ENCODE measurements around the gene MAP3K13.
A peak's percentile ranks its signal among the peaks of the same experiment; 100 is the strongest.
"Not testable (repeated sequence)": the region's sequence is repeated elsewhere in the genome, so short reads cannot be mapped to it uniquely, and the experiment has no call there.

Gene MAP3K13

DNA sequence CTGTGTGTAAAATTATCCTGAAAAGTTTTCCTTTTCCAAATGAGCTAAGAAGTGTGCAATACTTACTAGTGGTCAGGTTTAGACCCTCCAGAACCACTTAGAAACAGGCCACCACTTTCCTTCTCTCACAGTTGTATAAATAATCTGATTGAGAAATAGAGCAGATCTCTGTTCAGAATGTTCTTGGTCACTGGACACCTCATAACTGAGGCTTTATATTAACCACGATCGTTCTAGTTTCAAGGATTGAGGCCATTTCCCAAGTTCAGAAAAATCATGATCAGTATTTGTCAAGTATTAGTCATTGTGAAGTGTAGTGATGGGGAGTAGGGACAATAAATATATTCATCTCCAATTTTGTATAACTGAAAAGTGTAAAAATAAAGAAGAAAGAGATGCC lies 1.0 kb upstream of the MAP3K13 start:
- no peak overlapping the region for H3K27ac ChIP-seq (ENCODE audit: low read depth in 2 of 2, low read length in 2 of 2)

GRCh38 chr3:185363662-185364203 lies 797 bp downstream of the MAP3K13 start:
- Histone ChIP-seq H3K27me3 (ENCODE audit: control insufficient read depth in 2 of 2, insufficient read depth in 2 of 2, low read length in 2 of 2) (no peaks in the 10 kb centered on the region), H3K4me1 (ENCODE audit: control insufficient read depth in 2 of 2, insufficient read depth in 2 of 2, low read length in 2 of 2) (peaks cover 6% of the 10 kb centered on the region in 2 donors), H3K36me3 (ENCODE audit: control insufficient read depth in 2 of 2, insufficient read depth in 2 of 2, low read length in 2 of 2) (no peaks in the 10 kb centered on the region), H3K27ac (ENCODE audit: low read depth in 2 of 2, low read length in 2 of 2) (peak overlapping the region; percentile 29 to 64), H3K9ac (ENCODE audit: low read depth in 1 of 2, low read length in 2 of 2) (peak overlapping the region; percentile 21 to 44), H3K9me3 (ENCODE audit: control insufficient read depth in 2 of 2, low read length in 2 of 2) (no peaks in the 10 kb centered on the region), H3K4me3 (ENCODE audit: low read length in 2 of 2) (peak overlapping the region; percentile 47 to 77)

More for the DNA sequence above, 1.0 kb upstream of the MAP3K13 start:
- H3K36me3 ChIP-seq (ENCODE audit: control insufficient read depth in 2 of 2, insufficient read depth in 2 of 2, low read length in 2 of 2), result no peaks in the 10 kb centered on the region
- no peaks in the 10 kb centered on the region for H3K27me3 ChIP-seq (ENCODE audit: control insufficient read depth in 2 of 2, insufficient read depth in 2 of 2, low read length in 2 of 2)
- H3K4me1 ChIP-seq (ENCODE audit: control insufficient read depth in 2 of 2, insufficient read depth in 2 of 2, low read length in 2 of 2), result peaks cover 6% of the 10 kb centered on the region in 2 donors
- H3K9me3 ChIP-seq (ENCODE audit: control insufficient read depth in 2 of 2, low read length in 2 of 2), result no peaks in the 10 kb centered on the region
- no peak overlapping the region for H3K4me3 ChIP-seq (ENCODE audit: low read length in 2 of 2)
- no peak overlapping the region for H3K9ac ChIP-seq (ENCODE audit: low read depth in 1 of 2, low read length in 2 of 2)

DNA sequence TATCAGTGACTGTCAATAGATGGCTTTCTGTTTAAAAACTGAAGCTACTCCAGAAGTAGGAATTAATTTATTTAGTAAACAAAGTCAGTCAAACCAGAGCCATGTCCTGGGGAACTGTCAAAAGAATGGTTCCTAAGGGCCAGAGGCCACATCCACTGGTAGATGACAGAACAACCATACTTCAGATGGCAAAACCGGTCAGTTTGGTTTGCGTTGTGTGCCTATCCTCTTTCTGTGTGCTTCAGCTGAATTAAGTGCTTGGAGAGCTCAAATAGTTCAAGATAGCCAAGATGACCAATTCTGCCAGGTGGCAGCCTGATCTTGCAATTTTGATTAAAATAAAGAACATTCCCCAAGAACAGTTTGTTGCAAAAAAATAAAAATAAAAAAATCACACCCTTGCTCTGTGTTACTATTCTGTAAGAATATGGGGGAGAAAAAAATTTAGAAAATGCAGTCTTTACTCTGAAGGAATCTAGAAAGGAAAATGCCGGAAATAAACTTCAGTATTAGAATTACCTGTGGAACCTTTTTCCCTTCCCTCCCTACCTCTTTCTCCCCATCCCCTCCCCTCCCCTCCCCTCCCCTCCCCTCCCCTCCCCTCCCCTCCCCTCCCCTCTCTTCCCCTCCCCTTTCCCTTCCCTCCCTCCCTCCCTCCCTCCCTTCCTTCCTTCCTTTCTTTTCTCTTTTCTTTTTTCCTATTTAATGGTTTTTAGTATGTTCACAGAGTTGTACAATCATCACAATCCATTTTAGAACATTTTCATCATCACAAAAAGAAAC lies 2.5 kb downstream of the MAP3K13 start:
- Histone ChIP-seq H3K27me3 (ENCODE audit: control insufficient read depth in 2 of 2, insufficient read depth in 2 of 2, low read length in 2 of 2) (no peaks in the 10 kb centered on the region), H3K9ac (ENCODE audit: low read depth in 1 of 2, low read length in 2 of 2) (no peak overlapping the region), H3K4me3 (ENCODE audit: low read length in 2 of 2) (no peak overlapping the region), H3K36me3 (ENCODE audit: control insufficient read depth in 2 of 2, insufficient read depth in 2 of 2, low read length in 2 of 2) (no peaks in the 10 kb centered on the region), H3K4me1 (ENCODE audit: control insufficient read depth in 2 of 2, insufficient read depth in 2 of 2, low read length in 2 of 2) (peaks cover 6% of the 10 kb centered on the region in 2 donors), H3K9me3 (ENCODE audit: control insufficient read depth in 2 of 2, low read length in 2 of 2) (no peaks in the 10 kb centered on the region), H3K27ac (ENCODE audit: low read depth in 2 of 2, low read length in 2 of 2) (no peak overlapping the region)

- H3K4me3 ChIP-seq (ENCODE audit: low read length in 2 of 2), result no peak overlapping the region
- no peaks in the 10 kb centered on the region for H3K36me3 ChIP-seq (ENCODE audit: control insufficient read depth in 2 of 2, insufficient read depth in 2 of 2, low read length in 2 of 2)
- H3K27ac ChIP-seq (ENCODE audit: low read depth in 2 of 2, low read length in 2 of 2), result no peak overlapping the region
Observed at GRCh38 chr3:185366074-185366335, 3.1 kb downstream of the MAP3K13 start.

DNA sequence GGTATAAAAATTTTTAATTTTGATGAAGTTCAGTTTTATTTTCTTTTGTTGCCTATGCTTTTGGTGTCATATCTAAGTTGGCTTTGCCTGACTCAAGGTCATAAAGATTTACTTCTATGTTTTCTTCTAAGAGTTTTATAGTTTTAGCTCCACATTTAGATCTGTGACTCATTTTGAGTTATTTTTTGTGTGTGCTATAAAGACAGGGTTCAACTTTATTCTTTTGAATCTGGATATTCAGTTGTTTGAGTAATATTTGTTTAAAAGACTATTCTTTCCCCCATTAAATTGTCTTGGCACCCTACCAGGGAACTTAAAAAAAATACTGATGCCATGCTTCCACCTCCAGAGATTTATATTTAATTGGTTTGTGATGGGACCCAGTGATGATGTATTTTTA lies 4.0 kb downstream of the MAP3K13 start:
- H3K27me3 ChIP-seq (ENCODE audit: control insufficient read depth in 2 of 2, insufficient read depth in 2 of 2, low read length in 2 of 2), result no peaks in the 10 kb centered on the region

More at GRCh38 chr3:185366074-185366335, 3.1 kb downstream of the MAP3K13 start:
- Histone ChIP-seq H3K27me3 (ENCODE audit: control insufficient read depth in 2 of 2, insufficient read depth in 2 of 2, low read length in 2 of 2) (no peaks in the 10 kb centered on the region), H3K9ac (ENCODE audit: low read depth in 1 of 2, low read length in 2 of 2) (no peak overlapping the region), H3K9me3 (ENCODE audit: control insufficient read depth in 2 of 2, low read length in 2 of 2) (no peaks in the 10 kb centered on the region), H3K4me1 (ENCODE audit: control insufficient read depth in 2 of 2, insufficient read depth in 2 of 2, low read length in 2 of 2) (peaks cover 6% of the 10 kb centered on the region in 2 donors)

GRCh38 chr3:185370349-185370748 lies 7.4 kb downstream of the MAP3K13 start:
- H3K27ac ChIP-seq (ENCODE audit: low read depth in 2 of 2, low read length in 2 of 2); H3K4me3 ChIP-seq (ENCODE audit: low read length in 2 of 2); H3K9ac ChIP-seq (ENCODE audit: low read depth in 1 of 2, low read length in 2 of 2); H3K9me3 ChIP-seq (ENCODE audit: control insufficient read depth in 2 of 2, low read length in 2 of 2); H3K4me1 ChIP-seq (ENCODE audit: control insufficient read depth in 2 of 2, insufficient read depth in 2 of 2, low read length in 2 of 2); H3K27me3 ChIP-seq (ENCODE audit: control insufficient read depth in 2 of 2, insufficient read depth in 2 of 2, low read length in 2 of 2); H3K36me3 ChIP-seq (ENCODE audit: control insufficient read depth in 2 of 2, insufficient read depth in 2 of 2, low read length in 2 of 2): not testable (repeated sequence)

More for the DNA sequence above, 4.0 kb downstream of the MAP3K13 start:
- no peak overlapping the region for H3K27ac ChIP-seq (ENCODE audit: low read depth in 2 of 2, low read length in 2 of 2)
- H3K9ac ChIP-seq (ENCODE audit: low read depth in 1 of 2, low read length in 2 of 2), result no peak overlapping the region
- no peaks in the 10 kb centered on the region for H3K36me3 ChIP-seq (ENCODE audit: control insufficient read depth in 2 of 2, insufficient read depth in 2 of 2, low read length in 2 of 2)
- peaks cover 6% of the 10 kb centered on the region in 2 donors for H3K4me1 ChIP-seq (ENCODE audit: control insufficient read depth in 2 of 2, insufficient read depth in 2 of 2, low read length in 2 of 2)
- no peak overlapping the region for H3K4me3 ChIP-seq (ENCODE audit: low read length in 2 of 2)
- H3K9me3 ChIP-seq (ENCODE audit: control insufficient read depth in 2 of 2, low read length in 2 of 2), result no peaks in the 10 kb centered on the region

DNA sequence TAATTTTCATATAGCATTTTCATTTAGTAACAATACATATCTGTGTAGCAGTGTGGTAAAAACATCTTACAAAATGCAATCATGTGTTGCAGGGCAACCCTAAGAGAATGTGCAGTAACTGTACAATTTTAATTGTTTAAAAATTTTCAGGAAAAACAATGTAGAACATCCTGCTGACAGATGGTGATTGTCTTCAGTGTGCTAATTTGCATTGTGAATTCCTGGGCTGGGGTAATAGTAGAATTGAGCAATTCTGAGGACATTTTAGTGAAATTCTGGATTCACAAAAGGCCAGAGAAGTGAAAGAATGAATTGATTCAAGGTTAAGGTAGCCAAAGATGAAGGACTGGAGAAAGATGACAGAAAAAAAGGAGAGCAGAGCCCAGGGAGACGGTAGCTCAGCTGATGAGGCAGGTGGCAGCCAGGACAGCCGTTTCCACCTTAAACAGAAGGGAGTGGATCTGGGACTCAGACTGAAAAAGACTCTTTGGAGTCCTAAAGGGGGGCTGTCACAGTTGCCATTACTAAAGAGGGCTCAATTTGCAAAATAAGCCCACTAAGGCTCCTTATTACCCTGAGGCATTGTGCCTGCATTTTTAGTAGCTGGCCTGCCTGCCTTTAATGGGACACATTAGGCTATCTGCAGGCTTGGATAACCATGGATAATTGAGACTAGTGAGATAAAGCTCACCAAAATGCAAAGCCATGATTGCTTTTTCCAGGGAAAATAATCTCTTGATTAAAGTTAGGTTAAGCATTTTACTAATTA lies 8.6 kb downstream of the MAP3K13 start:
- Histone ChIP-seq H3K27ac (ENCODE audit: low read depth in 2 of 2, low read length in 2 of 2) (no peak overlapping the region), H3K9me3 (ENCODE audit: control insufficient read depth in 2 of 2, low read length in 2 of 2) (no peaks in the 10 kb centered on the region), H3K36me3 (ENCODE audit: control insufficient read depth in 2 of 2, insufficient read depth in 2 of 2, low read length in 2 of 2) (no peaks in the 10 kb centered on the region), H3K9ac (ENCODE audit: low read depth in 1 of 2, low read length in 2 of 2) (no peak overlapping the region), H3K4me3 (ENCODE audit: low read length in 2 of 2) (no peak overlapping the region), H3K27me3 (ENCODE audit: control insufficient read depth in 2 of 2, insufficient read depth in 2 of 2, low read length in 2 of 2) (no peaks in the 10 kb centered on the region), H3K4me1 (ENCODE audit: control insufficient read depth in 2 of 2, insufficient read depth in 2 of 2, low read length in 2 of 2) (no peaks in the 10 kb centered on the region)

DNA sequence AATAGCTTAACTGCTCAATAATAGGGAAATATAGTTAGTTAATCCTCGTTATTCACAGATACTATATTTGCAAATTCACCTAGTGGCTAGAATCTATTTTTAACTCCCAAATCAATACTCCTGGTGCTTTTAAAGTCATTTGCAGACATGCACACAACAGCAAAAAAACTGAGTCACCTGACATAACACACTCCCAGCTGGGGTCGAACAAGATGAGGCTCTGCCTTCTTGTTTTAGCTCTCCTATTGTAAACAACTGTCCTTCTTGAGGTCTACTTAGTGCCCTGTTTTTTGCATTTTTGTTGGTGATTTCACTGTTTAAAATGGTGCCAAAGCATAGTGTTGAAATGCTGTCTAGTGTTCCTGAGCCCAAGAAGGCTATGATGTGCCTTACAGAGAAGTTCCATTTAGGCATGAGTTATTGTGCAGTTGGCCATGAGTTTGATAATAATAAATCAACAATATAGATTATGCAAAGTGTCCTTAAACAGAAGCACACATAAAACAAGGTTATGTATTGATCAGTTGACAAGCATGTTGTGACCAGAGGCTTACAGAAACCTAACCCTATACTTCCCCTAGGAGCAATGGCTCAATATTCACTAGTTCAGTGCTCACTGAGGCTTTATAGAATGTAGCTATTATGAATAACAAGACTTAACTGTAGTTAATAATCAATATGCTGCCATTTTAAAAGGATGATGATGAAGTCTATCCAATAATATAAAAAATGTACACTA lies 18.6 kb downstream of the MAP3K13 start:
- Histone ChIP-seq H3K27ac (ENCODE audit: low read depth in 2 of 2, low read length in 2 of 2) (no peak overlapping the region), H3K4me1 (ENCODE audit: control insufficient read depth in 2 of 2, insufficient read depth in 2 of 2, low read length in 2 of 2) (no peaks in the 10 kb centered on the region), H3K36me3 (ENCODE audit: control insufficient read depth in 2 of 2, insufficient read depth in 2 of 2, low read length in 2 of 2) (no peaks in the 10 kb centered on the region), H3K4me3 (ENCODE audit: low read length in 2 of 2) (no peak overlapping the region), H3K9ac (ENCODE audit: low read depth in 1 of 2, low read length in 2 of 2) (no peak overlapping the region), H3K27me3 (ENCODE audit: control insufficient read depth in 2 of 2, insufficient read depth in 2 of 2, low read length in 2 of 2) (no peaks in the 10 kb centered on the region), H3K9me3 (ENCODE audit: control insufficient read depth in 2 of 2, low read length in 2 of 2) (no peaks in the 10 kb centered on the region)

GRCh38 chr3:185382154-185382553 lies 19.2 kb downstream of the MAP3K13 start:
- no peaks in the 10 kb centered on the region for H3K9me3 ChIP-seq (ENCODE audit: control insufficient read depth in 2 of 2, low read length in 2 of 2)
- no peak overlapping the region for H3K27ac ChIP-seq (ENCODE audit: low read depth in 2 of 2, low read length in 2 of 2)
- no peaks in the 10 kb centered on the region for H3K27me3 ChIP-seq (ENCODE audit: control insufficient read depth in 2 of 2, insufficient read depth in 2 of 2, low read length in 2 of 2)
- H3K36me3 ChIP-seq (ENCODE audit: control insufficient read depth in 2 of 2, insufficient read depth in 2 of 2, low read length in 2 of 2), result no peaks in the 10 kb centered on the region
- no peak overlapping the region for H3K4me3 ChIP-seq (ENCODE audit: low read length in 2 of 2)
- no peak overlapping the region for H3K9ac ChIP-seq (ENCODE audit: low read depth in 1 of 2, low read length in 2 of 2)
- no peaks in the 10 kb centered on the region for H3K4me1 ChIP-seq (ENCODE audit: control insufficient read depth in 2 of 2, insufficient read depth in 2 of 2, low read length in 2 of 2)

- H3K4me1 ChIP-seq (ENCODE audit: control insufficient read depth in 2 of 2, insufficient read depth in 2 of 2, low read length in 2 of 2); H3K4me3 ChIP-seq (ENCODE audit: low read length in 2 of 2); H3K27me3 ChIP-seq (ENCODE audit: control insufficient read depth in 2 of 2, insufficient read depth in 2 of 2, low read length in 2 of 2); H3K9ac ChIP-seq (ENCODE audit: low read depth in 1 of 2, low read length in 2 of 2); H3K9me3 ChIP-seq (ENCODE audit: control insufficient read depth in 2 of 2, low read length in 2 of 2); H3K27ac ChIP-seq (ENCODE audit: low read depth in 2 of 2, low read length in 2 of 2); H3K36me3 ChIP-seq (ENCODE audit: control insufficient read depth in 2 of 2, insufficient read depth in 2 of 2, low read length in 2 of 2): not testable (repeated sequence)
Observed at GRCh38 chr3:185386515-185386914, 23.6 kb downstream of the MAP3K13 start.

All from mucosa of rectum (tissue), 2 donors.